Stimulated activated naive CD4-positive, alpha-beta T cell treated with Interleukin-2 at 50 U/mL for 16 hours (primary cell): Measurements from ENCODE around the gene TBX1.

ENCODE experiments used
- DNase-seq: peaks from one replicate; lab custom pipeline; 2025; lab: John Stamatoyannopoulos, UW

TBX1 gene

DNA sequence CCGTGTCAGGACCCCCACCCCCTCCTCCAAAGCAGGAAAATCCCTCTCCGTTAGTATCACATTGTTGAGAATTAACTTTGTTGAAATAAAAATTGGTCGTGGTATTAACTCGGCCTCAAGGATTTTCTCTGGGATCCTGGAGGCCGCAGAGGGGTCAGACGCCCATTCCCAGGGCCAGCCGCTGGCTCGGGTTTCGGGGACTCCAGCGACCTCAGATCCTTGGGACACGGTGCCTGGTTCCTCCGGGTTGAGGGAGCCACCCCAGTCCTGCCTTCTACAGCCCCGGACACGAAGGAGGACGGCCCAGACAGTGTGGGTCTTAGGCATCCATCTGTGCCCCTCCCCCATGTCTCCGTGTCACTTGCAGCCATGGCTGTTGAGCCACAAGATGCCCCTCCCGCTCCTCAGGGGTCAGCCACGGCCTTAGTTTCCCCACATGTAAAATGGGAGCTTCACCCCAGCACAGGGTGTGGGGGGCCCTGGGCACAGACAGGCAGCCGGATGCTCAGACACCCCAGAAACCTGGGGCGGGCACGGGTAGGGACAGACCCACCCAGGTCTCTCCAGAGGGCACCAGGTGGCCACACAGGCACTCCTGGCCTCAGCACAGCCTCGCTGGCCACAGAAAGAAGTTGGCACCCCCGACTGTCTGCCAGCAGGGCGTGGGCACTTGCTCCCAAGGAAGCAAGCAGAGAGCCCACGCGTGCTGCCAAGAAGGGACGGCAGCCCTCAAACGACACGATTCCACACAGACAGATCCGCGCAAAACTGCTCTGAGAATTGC, 21.7 kb upstream of the TBX1 start:
- DNase-seq = no peak

DNA sequence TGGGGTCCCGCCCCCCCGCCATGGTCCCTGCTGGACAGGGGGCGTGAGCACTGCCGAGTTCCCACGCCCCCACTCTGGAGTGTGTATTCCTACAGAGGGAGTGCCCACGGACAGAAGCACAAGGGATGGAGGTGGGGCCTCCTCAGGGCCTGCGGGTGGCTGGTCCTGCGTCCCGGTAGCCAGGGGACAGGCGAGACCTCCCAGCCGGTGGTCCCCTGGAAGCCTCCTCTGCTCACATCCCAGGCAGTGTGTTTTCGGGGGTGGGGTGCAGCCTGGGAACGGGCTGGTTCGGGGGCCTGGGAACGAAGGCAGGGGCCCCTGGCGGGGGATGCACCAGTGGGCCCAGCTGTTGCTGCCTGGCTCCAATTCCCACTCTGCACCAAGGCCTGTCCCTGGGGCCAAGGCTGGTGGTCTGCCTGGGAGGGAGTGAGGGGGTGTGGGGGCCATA, 21.1 kb upstream of the TBX1 start:
- DNase-seq = no peak

DNA sequence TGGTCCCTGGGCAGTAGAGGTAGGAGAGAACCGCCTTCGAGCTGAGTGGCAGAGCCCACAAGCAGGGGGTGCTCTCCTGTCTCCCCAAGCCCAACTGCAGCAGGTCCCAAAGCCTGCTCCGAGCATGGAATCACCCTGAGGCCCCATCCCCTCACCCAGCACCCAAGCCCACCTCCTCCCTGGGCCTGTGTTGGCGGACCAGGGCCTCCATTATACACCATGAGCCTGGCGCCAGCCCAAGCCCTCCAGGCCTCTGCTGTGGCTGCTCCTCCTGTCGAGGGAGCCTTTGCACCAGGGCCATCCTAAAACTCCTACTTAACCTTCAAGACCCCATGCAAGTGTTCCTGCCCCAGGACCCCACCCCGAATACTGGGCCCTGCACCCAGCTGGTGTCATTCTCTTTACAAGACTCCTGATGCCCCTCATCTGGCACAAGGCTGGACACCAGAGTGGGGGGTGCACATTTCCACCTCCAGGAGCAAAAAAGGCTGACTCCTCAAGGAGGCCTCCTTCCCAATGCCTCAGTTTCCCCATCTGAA, 20.6 kb upstream of the TBX1 start:
- no peak for DNase-seq

- no peak for DNase-seq
Measured at GRCh38 chr22:19740586-19740985, 20.0 kb upstream of the TBX1 start.

DNA sequence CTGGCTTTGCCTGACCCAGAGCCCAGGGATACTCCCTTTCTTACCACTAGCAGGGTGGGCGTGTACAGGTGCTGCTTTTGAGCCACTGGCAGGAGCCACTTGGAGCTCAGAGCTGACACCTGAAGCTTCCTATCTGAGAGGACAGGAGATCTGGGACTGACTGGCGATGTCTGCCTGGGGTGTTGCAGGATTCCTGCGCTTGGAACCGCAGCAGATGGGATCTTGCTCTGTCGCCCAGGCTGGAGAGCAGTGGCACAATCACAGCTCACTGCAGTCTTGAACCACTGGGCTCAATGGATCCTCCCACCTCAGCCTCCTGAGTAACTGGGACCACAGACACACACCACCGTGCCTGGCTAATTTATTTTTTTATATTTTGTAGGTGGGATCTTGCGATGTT, 19.5 kb upstream of the TBX1 start:
- no peak for DNase-seq

- DNase-seq = no peak
Measured at GRCh38 chr22:19742160-19743066, 18.2 kb upstream of the TBX1 start.

GRCh38 chr22:19743081-19743480, 17.5 kb upstream of the TBX1 start:
- DNase-seq = no peak

GRCh38 chr22:19743651-19744050, 16.9 kb upstream of the TBX1 start:
- no peak for DNase-seq

- DNase-seq = no peak
Measured at GRCh38 chr22:19744350-19745006, 16.1 kb upstream of the TBX1 start.

- no peak for DNase-seq
Measured at GRCh38 chr22:19745155-19746101, 15.2 kb upstream of the TBX1 start.

GRCh38 chr22:19746726-19747125, 13.9 kb upstream of the TBX1 start:
- DNase-seq = no peak

DNA sequence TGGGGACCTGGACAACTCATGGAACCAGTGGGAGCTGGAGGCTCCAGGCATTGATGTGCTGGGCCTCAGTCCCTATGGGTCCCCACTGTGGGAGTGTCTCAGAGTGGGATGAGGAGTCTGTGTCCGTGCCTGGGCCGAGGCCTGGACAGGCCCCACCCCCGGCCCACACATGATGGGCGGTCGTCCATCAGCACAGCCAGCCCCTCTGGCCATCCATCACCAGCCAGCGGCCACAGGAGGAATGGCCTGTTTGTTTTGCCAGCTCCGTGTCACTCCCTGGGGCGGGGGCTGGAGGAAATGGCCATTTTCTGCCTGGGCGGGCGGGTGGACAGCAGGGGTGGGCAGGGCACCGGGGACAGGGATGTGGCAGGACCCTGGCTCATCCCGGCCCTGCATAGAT, 13.0 kb upstream of the TBX1 start:
- no peak for DNase-seq

GRCh38 chr22:19748139-19748538, 12.4 kb upstream of the TBX1 start:
- DNase-seq = no peak

DNA sequence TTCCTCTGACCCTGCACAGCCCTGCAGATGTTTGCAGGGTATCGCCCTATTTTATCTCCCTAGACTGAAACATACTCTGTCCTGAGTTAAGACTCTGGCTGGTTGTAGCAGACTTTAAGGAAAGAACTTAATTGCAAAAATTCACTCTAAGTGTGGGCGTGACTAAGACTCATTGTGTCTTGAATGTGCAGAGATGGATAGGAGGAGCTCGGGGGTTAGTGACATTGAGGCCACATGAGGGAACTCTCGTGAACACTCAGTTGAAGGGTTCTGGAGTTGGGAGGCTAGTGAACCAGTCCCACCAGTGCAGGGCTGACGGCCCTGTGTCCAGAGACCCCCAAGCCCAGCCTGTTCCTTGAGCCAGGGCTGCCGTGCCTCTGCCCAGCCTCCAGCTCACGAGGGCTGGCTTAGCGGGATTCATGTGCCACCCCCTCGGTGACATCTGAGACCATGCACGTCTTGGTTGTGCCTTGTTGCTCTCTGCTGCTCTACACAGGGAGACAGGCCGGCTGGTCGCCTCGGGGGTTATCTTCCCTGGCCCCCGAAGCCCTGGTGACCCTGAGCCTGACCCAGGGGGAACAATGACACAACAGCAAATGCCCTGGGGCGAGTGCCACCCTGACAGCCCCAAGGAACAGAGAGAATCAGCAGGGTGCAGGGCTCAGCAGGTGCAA, 11.4 kb upstream of the TBX1 start:
- DNase-seq = no peak

DNA sequence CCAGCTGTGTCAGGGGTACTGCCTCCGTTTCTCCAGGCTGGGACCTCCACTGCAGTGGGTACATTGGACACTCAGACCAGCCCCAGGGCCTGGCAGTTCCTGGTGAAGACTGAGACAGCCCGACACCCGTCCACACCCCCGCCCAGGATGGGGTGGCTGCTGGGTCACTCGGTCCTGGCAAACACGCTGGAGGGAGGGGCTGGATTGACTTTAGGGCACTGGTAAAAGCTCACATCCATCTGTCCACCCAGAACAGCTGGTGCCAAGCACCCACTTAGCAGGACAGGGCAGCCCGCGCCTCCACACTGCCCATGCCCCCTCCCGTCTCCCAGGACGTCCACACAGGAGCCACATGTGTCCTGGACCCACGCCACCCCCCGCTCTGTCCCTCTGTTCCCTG, 10.7 kb upstream of the TBX1 start:
- DNase-seq = no peak

GRCh38 chr22:19750507-19751490, 9.8 kb upstream of the TBX1 start:
- no peak for DNase-seq

DNA sequence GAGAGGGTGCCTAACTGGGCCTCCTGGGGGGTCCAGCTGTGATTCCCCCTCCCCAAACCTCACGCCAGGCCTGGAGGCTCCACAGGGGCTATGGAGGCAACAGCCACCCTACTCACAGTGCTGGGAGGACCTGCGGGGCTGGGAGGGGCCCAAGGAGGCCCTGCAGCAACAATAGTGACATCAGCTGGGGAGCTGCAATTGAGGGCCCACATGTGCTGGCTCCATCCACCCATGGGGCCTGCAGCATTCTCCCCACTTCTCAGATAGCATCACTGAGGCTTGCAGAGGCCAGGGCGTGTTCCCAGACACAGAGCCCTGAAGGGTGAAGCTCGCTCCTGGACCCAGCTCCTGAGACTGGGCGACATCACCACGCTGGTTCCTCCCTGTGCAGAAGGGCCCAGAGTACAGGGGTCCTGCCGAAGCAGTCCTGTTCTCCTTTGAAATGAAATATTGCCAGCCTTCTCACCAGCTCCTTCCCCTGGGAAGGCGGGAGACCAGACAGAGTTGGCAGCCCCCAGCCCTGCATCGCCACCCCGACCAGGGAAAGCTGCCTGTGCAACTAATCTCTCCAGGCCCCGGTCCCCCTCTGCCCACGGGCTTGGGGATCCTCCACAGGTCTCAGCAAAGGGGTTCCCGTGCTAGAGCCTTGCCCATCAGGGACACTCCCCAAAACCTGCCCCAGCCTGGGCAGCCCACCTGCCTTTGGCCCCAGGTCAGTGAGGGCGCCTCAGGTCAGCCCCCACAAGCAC, 8.9 kb upstream of the TBX1 start:
- DNase-seq = no peak

GRCh38 chr22:19753090-19753842, 7.3 kb upstream of the TBX1 start:
- DNase-seq = no peak
